GM19240 (cell line): Measurements from ENCODE around the gene NBEA.
"Not testable (repeated sequence)": the region's sequence is repeated elsewhere in the genome, so short reads cannot be mapped to it uniquely, and the experiment has no call there.

Experiments
- DNase-seq: peaks from one replicate; pipeline ENCODE4 v3.0.0; 2011; ENCODE audit warnings: low spot score; ENCODE audit not compliant: insufficient read length

NBEA gene

GRCh38 chr13:35378939-35379338 lies 436.9 kb downstream of the NBEA start:
- DNase-seq, result no peak

- DNase-seq, result no peak
Observed at GRCh38 chr13:35379663-35380062, 437.6 kb downstream of the NBEA start.

GRCh38 chr13:35387682-35388250 lies 445.7 kb downstream of the NBEA start:
- no peak for DNase-seq

- DNase-seq, result no peak
Observed at GRCh38 chr13:35388441-35389355, 446.6 kb downstream of the NBEA start.

- no peak for DNase-seq
Observed at GRCh38 chr13:35389535-35389934, 447.5 kb downstream of the NBEA start.

GRCh38 chr13:35392768-35393167 lies 450.7 kb downstream of the NBEA start:
- DNase-seq, result no peak

- no peak for DNase-seq
Observed at GRCh38 chr13:35393886-35394285, 451.8 kb downstream of the NBEA start.

GRCh38 chr13:35408285-35408684 lies 466.2 kb downstream of the NBEA start:
- DNase-seq, result not testable (repeated sequence)

GRCh38 chr13:35411059-35411744 lies 469.1 kb downstream of the NBEA start:
- DNase-seq, result no peak

- DNase-seq, result no peak
Observed at GRCh38 chr13:35448465-35448864, 506.4 kb downstream of the NBEA start.

GRCh38 chr13:35449821-35450220 lies 507.8 kb downstream of the NBEA start:
- no peak for DNase-seq

- DNase-seq, result no peak
Observed at GRCh38 chr13:35455022-35455421, 513.0 kb downstream of the NBEA start.

GRCh38 chr13:35457258-35457657 lies 515.2 kb downstream of the NBEA start:
- DNase-seq, result no peak

GRCh38 chr13:35460061-35460460 lies 518.0 kb downstream of the NBEA start:
- DNase-seq, result no peak

GRCh38 chr13:35465371-35465770 lies 523.3 kb downstream of the NBEA start:
- no peak for DNase-seq

- DNase-seq, result no peak
Observed at GRCh38 chr13:35468195-35468594, 526.1 kb downstream of the NBEA start.

- no peak for DNase-seq
Observed at GRCh38 chr13:35469806-35470525, 527.9 kb downstream of the NBEA start.

- no peak for DNase-seq
Observed at GRCh38 chr13:35470671-35471661, 528.9 kb downstream of the NBEA start.

- no peak for DNase-seq
Observed at GRCh38 chr13:35471706-35472322, 529.7 kb downstream of the NBEA start.

- DNase-seq, result no peak
Observed at GRCh38 chr13:35472323-35472881, 530.3 kb downstream of the NBEA start.
